ENCODE results near the gene GPT2. TPM values are rescaled to one million over a fixed set of nuclear protein-coding genes. Genes with fewer than 3 reads are reported as not detected.
"Not testable (repeated sequence)": the region's sequence is repeated elsewhere in the genome, so short reads cannot be mapped to it uniquely, and the experiment has no call there.

The GPT2 gene
- polyA plus RNA-seq, 1 experiment: 18.5 TPM

DNA sequence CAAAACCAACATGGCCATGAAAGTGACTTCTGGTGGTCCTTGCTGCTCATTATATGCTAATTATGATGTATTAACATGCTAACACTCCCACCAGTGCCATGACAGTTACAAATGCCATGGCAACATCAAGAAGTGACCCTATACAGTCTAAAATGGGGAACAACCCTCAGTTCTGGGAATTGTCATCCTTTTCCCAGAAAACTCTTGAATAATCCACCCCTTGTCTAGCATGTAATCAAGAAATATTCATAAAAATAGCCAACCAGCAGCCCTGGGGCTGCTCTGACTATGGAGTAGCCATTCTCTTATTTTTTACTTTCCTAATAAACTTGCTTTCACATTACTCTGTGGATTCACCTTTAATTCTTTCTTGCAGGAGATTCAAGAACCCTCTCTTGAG is 53.4 kb downstream of the GPT2 start:
- DNase-seq (ENCODE audit: low read depth, low spot score): no peak
- H3K4me3 ChIP-seq (ENCODE audit: low read depth, low read length): no peak overlapping the region
- TF ChIP-seq CTCF (IDR thresholded peaks at IDR 0.05; ENCODE audit: low read depth, low read length): no peak
- H3K27me3 ChIP-seq (ENCODE audit: control insufficient read depth, insufficient read depth, low read length): peaks cover 2% of the 10 kb centered on the region
- no peaks in the 10 kb centered on the region for H3K9me3 ChIP-seq (ENCODE audit: control insufficient read depth, insufficient read depth, low read length)
- ChIA-PET CTCF (no interaction called here), POLR2A (no interaction called here)
- H3K27ac ChIP-seq (ENCODE audit: low read depth, low read length): no peak overlapping the region

DNA sequence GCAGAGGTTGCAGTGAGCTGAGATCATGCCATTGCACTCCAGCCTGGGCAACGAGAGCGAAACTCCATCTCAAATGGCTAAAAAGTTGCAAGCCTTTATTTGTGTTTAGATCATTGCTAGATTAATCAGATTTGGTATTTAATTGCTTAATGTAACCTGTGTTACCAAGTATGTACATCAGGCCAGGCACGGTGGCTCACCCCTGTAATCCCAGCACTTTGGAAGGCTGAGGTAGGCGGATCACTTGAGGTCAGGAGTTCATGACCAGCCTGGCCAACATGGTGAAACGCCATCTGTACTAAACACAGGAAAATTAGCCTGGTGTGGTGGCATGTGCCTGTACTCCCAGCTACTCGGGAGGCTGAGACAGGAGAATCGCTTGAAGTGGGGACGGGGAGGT is 60.6 kb downstream of the GPT2 start:
- H3K4me3 ChIP-seq (ENCODE audit: low read depth, low read length); DNase-seq (ENCODE audit: low read depth, low spot score); H3K9me3 ChIP-seq (ENCODE audit: control insufficient read depth, insufficient read depth, low read length); H3K27ac ChIP-seq (ENCODE audit: low read depth, low read length); POLR2A ChIA-PET; H3K27me3 ChIP-seq (ENCODE audit: control insufficient read depth, insufficient read depth, low read length): not testable (repeated sequence)
- CTCF ChIA-PET: interaction anchor here (1.8 kb wide), 1 partner anchor 93 kb away, joined by 6 read pairs; no protein-coding TSS in a partner anchor

- ChIA-PET POLR2A (no interaction called here), CTCF (interaction anchor here (0.6 to 4.3 kb wide), 14 partner anchors 15 to 1682 kb away, joined by 3 to 43 read pairs (median 4); no protein-coding TSS in a partner anchor)
- H3K27ac ChIP-seq (ENCODE audit: low read depth, low read length): no peak overlapping the region
- no peak overlapping the region for H3K4me3 ChIP-seq (ENCODE audit: low read depth, low read length)
- no peaks in the 10 kb centered on the region for H3K27me3 ChIP-seq (ENCODE audit: control insufficient read depth, insufficient read depth, low read length)
- H3K9me3 ChIP-seq (ENCODE audit: control insufficient read depth, insufficient read depth, low read length): no peaks in the 10 kb centered on the region
- DNase-seq (ENCODE audit: low read depth, low spot score): no peak
- peak; percentile 73 for TF ChIP-seq CTCF (IDR thresholded peaks at IDR 0.05; ENCODE audit: low read depth, low read length)
These were observed 63.9 kb downstream of the GPT2 start for GRCh38 chr16:46947900-46948547.

- Histone ChIP-seq H3K27me3 (ENCODE audit: control insufficient read depth, insufficient read depth, low read length) (no peaks in the 10 kb centered on the region), H3K4me3 (ENCODE audit: low read depth, low read length) (no peak overlapping the region), H3K9me3 (ENCODE audit: control insufficient read depth, insufficient read depth, low read length) (no peaks in the 10 kb centered on the region), H3K27ac (ENCODE audit: low read depth, low read length) (no peak overlapping the region)
- DNase-seq (ENCODE audit: low read depth, low spot score): no peak
- ChIA-PET POLR2A (no interaction called here), CTCF (interaction anchor here (0.6 to 4.3 kb wide), 9 partner anchors 16 to 1682 kb away, joined by 3 to 43 read pairs (median 4); no protein-coding TSS in a partner anchor)
- no peak for TF ChIP-seq CTCF (IDR thresholded peaks at IDR 0.05; ENCODE audit: low read depth, low read length)
These were observed 64.5 kb downstream of the GPT2 start for GRCh38 chr16:46948548-46949166.

GRCh38 chr16:46949241-46949892 is 65.2 kb downstream of the GPT2 start:
- no peaks in the 10 kb centered on the region for H3K27me3 ChIP-seq (ENCODE audit: control insufficient read depth, insufficient read depth, low read length)
- CTCF ChIA-PET: interaction anchor here (0.6 to 4.3 kb wide), 5 partner anchors 14 to 1388 kb away, joined by 3 to 43 read pairs (median 5); no protein-coding TSS in a partner anchor
- POLR2A ChIA-PET: interaction anchor here (0.6 kb wide), 1 partner anchor 18 kb away, joined by 4 read pairs; no protein-coding TSS in a partner anchor

More at GRCh38 chr16:46949241-46949892, 65.2 kb downstream of the GPT2 start:
- Histone ChIP-seq H3K4me3 (ENCODE audit: low read depth, low read length) (no peak overlapping the region), H3K27ac (ENCODE audit: low read depth, low read length) (no peak overlapping the region), H3K9me3 (ENCODE audit: control insufficient read depth, insufficient read depth, low read length) (no peaks in the 10 kb centered on the region)
- DNase-seq (ENCODE audit: low read depth, low spot score): no peak
- TF ChIP-seq CTCF (IDR thresholded peaks at IDR 0.05; ENCODE audit: low read depth, low read length): no peak

Data from AG04450 (cell line).